Cardiac muscle cell (in vitro differentiated cells and primary cell): ENCODE results near the gene OTOP1. TPM values are rescaled to one million over a fixed set of nuclear protein-coding genes. Genes with fewer than 3 reads are reported as not detected.
"Not testable (repeated sequence)": the region's sequence is repeated elsewhere in the genome, so short reads cannot be mapped to it uniquely, and the experiment has no call there.

ENCODE experiments used
- DNase-seq, 2 donors: peaks; one replicate each; pipeline versions ENCODE4 v3.0.0 to v3.0.0-alpha.2; 2010 to 2017; ENCODE audit warnings: low read depth in 1 of 2, low spot score in 1 of 2
- H3K27ac ChIP-seq: fragments of 200-600 bp; sonication (generic); 2 replicates; pipeline ENCODE4 v1.5.1; 2016
- H3K27me3 ChIP-seq: fragments of 200-600 bp; sonication (generic); 2 replicates; pipeline ENCODE4 v1.6.0; 2016; ENCODE audit warnings: control low read depth
- H3K36me3 ChIP-seq: fragments of 200-600 bp; sonication (generic); 2 replicates; pipeline ENCODE4 v1.5.1; 2016; ENCODE audit warnings: control low read depth
- H3K4me1 ChIP-seq: fragments of 200-600 bp; sonication (generic); 2 replicates; pipeline ENCODE4 v1.8.1; 2017; ENCODE audit warnings: low read depth, mild to moderate bottlenecking, mixed run types
- H3K4me3 ChIP-seq: fragments of 200-600 bp; sonication (generic); 2 replicates; pipeline ENCODE4 v1.5.1; 2016; ENCODE audit warnings: mild to moderate bottlenecking
- H3K9me3 ChIP-seq: fragments of 200-600 bp; sonication (generic); 2 replicates; pipeline ENCODE4 v1.5.1; 2017; ENCODE audit warnings: low read depth, mild to moderate bottlenecking, control low read depth
- CTCF ChIP-seq: IDR thresholded peaks from 2 replicates; pipeline ENCODE4 v1.5.1; 2012; ENCODE audit warnings: low read depth, mild to moderate bottlenecking, low read length
- polyA plus RNA-seq: library from polyadenylated mRNA; unstranded; fragments of >200 nt; fragmentation: Nextera tagmentation; extraction: Ambion mirVana; gene quantifications from 2 replicates; pipeline ENCODE4 v1.2.1, GENCODE V29; 2016
- total RNA-seq: library from RNA; depleted of rRNA; stranded (reverse); fragments of >200 nt; gene quantifications from 2 replicates; pipeline ENCODE4 v1.2.3, GENCODE V29; 2016

OTOP1 gene
- total and polyA plus RNA-seq, 2 experiments from 2014 or later, result not detected

GRCh38 chr4:4185528-4185927, 41.2 kb downstream of the OTOP1 start:
- Histone ChIP-seq H3K9me3 (no peaks in the 10 kb centered on the region), H3K4me1 (no peaks in the 10 kb centered on the region), H3K27ac (no peak overlapping the region), H3K27me3 (peaks cover 26% of the 10 kb centered on the region), H3K4me3 (no peak overlapping the region), H3K36me3 (no peaks in the 10 kb centered on the region)
- DNase-seq, result no peak
- no peak for TF ChIP-seq CTCF

GRCh38 chr4:4182835-4183568, 43.7 kb downstream of the OTOP1 start:
- peaks cover 23% of the 10 kb centered on the region for H3K27me3 ChIP-seq
- peak; percentile 28 to 58 for DNase-seq
- peak; percentile 77 for TF ChIP-seq CTCF

GRCh38 chr4:4170596-4171150, 56.1 kb downstream of the OTOP1 start:
- Histone ChIP-seq H3K9me3 (no peaks in the 10 kb centered on the region), H3K4me1 (no peaks in the 10 kb centered on the region), H3K4me3 (no peak overlapping the region), H3K36me3 (no peaks in the 10 kb centered on the region), H3K27me3 (peaks cover 26% of the 10 kb centered on the region), H3K27ac (no peak overlapping the region)
- TF ChIP-seq CTCF, result no peak
- DNase-seq, result no peak

More at GRCh38 chr4:4182835-4183568, 43.7 kb downstream of the OTOP1 start:
- H3K4me3 ChIP-seq, result no peak overlapping the region
- no peak overlapping the region for H3K27ac ChIP-seq
- H3K4me1 ChIP-seq, result no peaks in the 10 kb centered on the region
- no peaks in the 10 kb centered on the region for H3K9me3 ChIP-seq
- H3K36me3 ChIP-seq, result no peaks in the 10 kb centered on the region

- DNase-seq, H3K27ac ChIP-seq, H3K4me1 ChIP-seq, H3K9me3 ChIP-seq, H3K36me3 ChIP-seq, H3K4me3 ChIP-seq: not testable (repeated sequence)
- H3K27me3 ChIP-seq, result peaks cover 18% of the 10 kb centered on the region
Measured at GRCh38 chr4:4167981-4168780, 58.5 kb downstream of the OTOP1 start.

GRCh38 chr4:4166986-4167385, 59.7 kb downstream of the OTOP1 start:
- DNase-seq, H3K4me3 ChIP-seq, H3K27ac ChIP-seq, H3K27me3 ChIP-seq, H3K9me3 ChIP-seq, H3K4me1 ChIP-seq, H3K36me3 ChIP-seq: not testable (repeated sequence)

- H3K4me1 ChIP-seq, H3K27me3 ChIP-seq, DNase-seq, H3K9me3 ChIP-seq, H3K27ac ChIP-seq, H3K4me3 ChIP-seq, H3K36me3 ChIP-seq: not testable (repeated sequence)
Measured at GRCh38 chr4:4165701-4166392, 60.9 kb downstream of the OTOP1 start.

GRCh38 chr4:4164532-4165173, 62.1 kb downstream of the OTOP1 start:
- H3K9me3 ChIP-seq, H3K27me3 ChIP-seq, H3K36me3 ChIP-seq, DNase-seq, H3K27ac ChIP-seq, H3K4me3 ChIP-seq, H3K4me1 ChIP-seq: not testable (repeated sequence)

- not testable (repeated sequence) for DNase-seq, H3K9me3 ChIP-seq, H3K27me3 ChIP-seq, H3K36me3 ChIP-seq, H3K4me3 ChIP-seq, H3K27ac ChIP-seq, H3K4me1 ChIP-seq
Measured at GRCh38 chr4:4162186-4162585, 64.5 kb downstream of the OTOP1 start.

GRCh38 chr4:4160956-4161665, 65.6 kb downstream of the OTOP1 start:
- not testable (repeated sequence) for H3K36me3 ChIP-seq, H3K9me3 ChIP-seq, H3K4me3 ChIP-seq, H3K27me3 ChIP-seq, DNase-seq, H3K27ac ChIP-seq, H3K4me1 ChIP-seq
